ENCODE data around the gene KCNQ1. TPM values are rescaled to one million over a fixed set of nuclear protein-coding genes. Genes with fewer than 3 reads are reported as not detected.

The KCNQ1 gene
- total and polyA plus RNA-seq, 2 donors (not counting 3 experiments of a cell fraction or from before 2014, with no cell fraction given): 0.07 to 0.09 TPM

GRCh38 chr11:2666828-2667570 is 222.2 kb downstream of the KCNQ1 start:
- no TSS peak for BruUV-seq (replicated peaks)
- Histone ChIP-seq H3K4me1 (ENCODE audit: control insufficient read depth, extremely low read depth, insufficient read depth, low read length) (no peaks in the 10 kb centered on the region), H3K9me3 (replicated peaks; ENCODE audit: control insufficient read depth, insufficient read depth, low read length) (peaks cover under 1% of the 10 kb centered on the region), H3K9ac (replicated peaks; ENCODE audit: extremely low read depth, insufficient read depth, low read length) (no peak overlapping the region), H3K9me1 (replicated peaks; ENCODE audit: control insufficient read depth, extremely low read depth, insufficient read depth, low read length) (no peaks in the 10 kb centered on the region), H3K27me3 (ENCODE audit: control insufficient read depth in 2 of 2, insufficient read depth in 2 of 2, low read length in 2 of 2) (no peaks in the 10 kb centered on the region), H3K4me3 (replicated peaks in 1 of 3; ENCODE audit: insufficient read depth in 1 of 3, low read depth in 1 of 3, low read length in 3 of 3) (no peak overlapping the region), H2AFZ (ENCODE audit: low read depth, low read length) (no peak overlapping the region), H3K4me2 (ENCODE audit: insufficient read depth, low read length) (no peak overlapping the region), H3K79me2 (ENCODE audit: control insufficient read depth, insufficient read depth, low read length) (no peaks in the 10 kb centered on the region), H4K20me1 (replicated peaks; ENCODE audit: control insufficient read depth, extremely low read depth, insufficient read depth, low read length) (no peaks in the 10 kb centered on the region), H3K27ac (ENCODE audit: insufficient read depth, low read depth, low read length) (no peak overlapping the region), H3K36me3 (ENCODE audit: control insufficient read depth in 2 of 2, extremely low read depth in 1 of 2, insufficient read depth in 2 of 2, low read length in 2 of 2) (no peaks in the 10 kb centered on the region)
- FAIRE-seq (no peak), DNase-seq (ENCODE audit: low read depth, low spot score) (no peak)
- TF ChIP-seq, protein P1, sequence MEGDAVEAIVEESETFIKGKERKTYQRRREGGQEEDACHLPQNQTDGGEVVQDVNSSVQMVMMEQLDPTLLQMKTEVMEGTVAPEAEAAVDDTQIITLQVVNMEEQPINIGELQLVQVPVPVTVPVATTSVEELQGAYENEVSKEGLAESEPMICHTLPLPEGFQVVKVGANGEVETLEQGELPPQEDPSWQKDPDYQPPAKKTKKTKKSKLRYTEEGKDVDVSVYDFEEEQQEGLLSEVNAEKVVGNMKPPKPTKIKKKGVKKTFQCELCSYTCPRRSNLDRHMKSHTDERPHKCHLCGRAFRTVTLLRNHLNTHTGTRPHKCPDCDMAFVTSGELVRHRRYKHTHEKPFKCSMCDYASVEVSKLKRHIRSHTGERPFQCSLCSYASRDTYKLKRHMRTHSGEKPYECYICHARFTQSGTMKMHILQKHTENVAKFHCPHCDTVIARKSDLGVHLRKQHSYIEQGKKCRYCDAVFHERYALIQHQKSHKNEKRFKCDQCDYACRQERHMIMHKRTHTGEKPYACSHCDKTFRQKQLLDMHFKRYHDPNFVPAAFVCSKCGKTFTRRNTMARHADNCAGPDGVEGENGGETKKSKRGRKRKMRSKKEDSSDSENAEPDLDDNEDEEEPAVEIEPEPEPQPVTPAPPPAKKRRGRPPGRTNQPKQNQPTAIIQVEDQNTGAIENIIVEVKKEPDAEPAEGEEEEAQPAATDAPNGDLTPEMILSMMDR (IDR thresholded peaks at IDR 0.05; ENCODE audit: extremely low read depth in 1 of 2, insufficient read depth in 1 of 2, low read depth in 1 of 2, low read length in 2 of 2): no peak
- no peak for TF ChIP-seq JUN (IDR thresholded peaks at IDR 0.05; ENCODE audit: borderline replicate concordance, insufficient read depth, insufficient read length, low read depth)
- no peak for TF ChIP-seq POLR2AphosphoS5 (IDR thresholded peaks at IDR 0.05; ENCODE audit: insufficient read depth, low read depth, low read length)
- no peak for TF ChIP-seq POLR2A (IDR thresholded peaks at IDR 0.05; ENCODE audit: low read depth, low read length)
- TF ChIP-seq EZH2 (IDR thresholded peaks at IDR 0.05; ENCODE audit: borderline replicate concordance, low read depth, low read length, severe bottlenecking): no peak
- intact Hi-C loops (cut with micrococcal nuclease) (no loop called here), dilution Hi-C loops (cut with MboI; ENCODE audit: extremely low pct_ligation_motif_present, low sequenced_read_pairs) (no loop called here)
- POLR2A ChIA-PET: no interaction called here
- CTCF ChIA-PET: no interaction called here

GRCh38 chr11:2667940-2668339 is 223.1 kb downstream of the KCNQ1 start:
- Histone ChIP-seq H3K27ac (ENCODE audit: insufficient read depth, low read depth, low read length) (no peak overlapping the region), H3K27me3 (ENCODE audit: control insufficient read depth in 2 of 2, insufficient read depth in 2 of 2, low read length in 2 of 2) (no peaks in the 10 kb centered on the region), H3K9me1 (replicated peaks; ENCODE audit: control insufficient read depth, extremely low read depth, insufficient read depth, low read length) (no peaks in the 10 kb centered on the region), H3K4me3 (replicated peaks in 1 of 3; ENCODE audit: insufficient read depth in 1 of 3, low read depth in 1 of 3, low read length in 3 of 3) (no peak overlapping the region), H3K4me1 (ENCODE audit: control insufficient read depth, extremely low read depth, insufficient read depth, low read length) (no peaks in the 10 kb centered on the region), H3K9ac (replicated peaks; ENCODE audit: extremely low read depth, insufficient read depth, low read length) (no peak overlapping the region), H3K9me3 (replicated peaks; ENCODE audit: control insufficient read depth, insufficient read depth, low read length) (no peaks in the 10 kb centered on the region), H3K36me3 (ENCODE audit: control insufficient read depth in 2 of 2, extremely low read depth in 1 of 2, insufficient read depth in 2 of 2, low read length in 2 of 2) (no peaks in the 10 kb centered on the region), H3K79me2 (ENCODE audit: control insufficient read depth, insufficient read depth, low read length) (no peaks in the 10 kb centered on the region), H3K4me2 (ENCODE audit: insufficient read depth, low read length) (no peak overlapping the region), H4K20me1 (replicated peaks; ENCODE audit: control insufficient read depth, extremely low read depth, insufficient read depth, low read length) (no peaks in the 10 kb centered on the region), H2AFZ (ENCODE audit: low read depth, low read length) (no peak overlapping the region)
- ChIA-PET CTCF (no interaction called here), POLR2A (no interaction called here)
- BruUV-seq (replicated peaks): no TSS peak
- dilution Hi-C loops (cut with MboI; ENCODE audit: extremely low pct_ligation_motif_present, low sequenced_read_pairs): no loop called here
- TF ChIP-seq JUN (IDR thresholded peaks at IDR 0.05; ENCODE audit: borderline replicate concordance, insufficient read depth, insufficient read length, low read depth) (no peak), GATA2 (IDR thresholded peaks at IDR 0.05; ENCODE audit: insufficient read depth, insufficient read length, low read depth, low read length) (no peak), FOS (IDR thresholded peaks at IDR 0.05; ENCODE audit: borderline replicate concordance, insufficient read depth, low read length) (no peak), POLR2A (IDR thresholded peaks at IDR 0.05; ENCODE audit: low read depth, low read length) (no peak), POLR2AphosphoS5 (IDR thresholded peaks at IDR 0.05; ENCODE audit: insufficient read depth, low read depth, low read length) (no peak), MYC (IDR thresholded peaks at IDR 0.05; ENCODE audit: low read depth, low read length) (no peak)
- TF ChIP-seq, protein P2, sequence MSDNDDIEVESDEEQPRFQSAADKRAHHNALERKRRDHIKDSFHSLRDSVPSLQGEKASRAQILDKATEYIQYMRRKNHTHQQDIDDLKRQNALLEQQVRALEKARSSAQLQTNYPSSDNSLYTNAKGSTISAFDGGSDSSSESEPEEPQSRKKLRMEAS (IDR thresholded peaks at IDR 0.05; ENCODE audit: insufficient read depth, insufficient read length): no peak
- TF ChIP-seq, protein P1 (IDR thresholded peaks at IDR 0.05; ENCODE audit: extremely low read depth in 1 of 2, insufficient read depth in 1 of 2, low read depth in 1 of 2, low read length in 2 of 2): no peak
- FAIRE-seq (no peak), DNase-seq (ENCODE audit: low read depth, low spot score) (no peak)
- intact Hi-C loops (cut with micrococcal nuclease): no loop called here
